Neural progenitor cell (in vitro differentiated cells): ENCODE data around the gene TUBGCP3. TPM values are rescaled to one million over a fixed set of nuclear protein-coding genes. Genes with fewer than 3 reads are reported as not detected.

Experiments
- DNase-seq: peaks from one replicate; pipeline ENCODE4 v3.0.0-alpha.2; 2016; ENCODE audit warnings: low spot score
- H2AFZ ChIP-seq: fragments of 200-600 bp; sonication (generic); replicated peaks from 2 replicates; pipeline ENCODE4 v1.6.1; 2016; ENCODE audit warnings: antibody characterized with exemption
- H3F3A ChIP-seq: fragments of 200-600 bp; sonication (generic); 2 replicates; pipeline ENCODE4 v1.6.1; 2016; ENCODE audit warnings: antibody characterized with exemption, low read depth
- H3K27ac ChIP-seq: fragments of 200-600 bp; sonication (generic); 2 replicates; pipeline ENCODE4 v1.5.1; 2016; ENCODE audit warnings: mild to moderate bottlenecking
- H3K27me3 ChIP-seq: fragments of 200-600 bp; sonication (generic); 2 replicates; pipeline ENCODE4 v1.6.1; 2016; ENCODE audit warnings: mild to moderate bottlenecking, moderate library complexity
- H3K36me3 ChIP-seq: fragments of 200-600 bp; sonication (generic); 2 replicates; pipeline ENCODE4 v1.5.1; 2016
- H3K4me1 ChIP-seq: fragments of 200-600 bp; sonication (generic); 2 replicates; pipeline ENCODE4 v1.6.1; 2016; ENCODE audit warnings: mixed run types
- H3K4me2 ChIP-seq: fragments of 200-600 bp; sonication (generic); 2 replicates; pipeline ENCODE4 v1.6.1; 2016
- H3K4me3 ChIP-seq: fragments of 200-600 bp; sonication (generic); 2 replicates; pipeline ENCODE4 v1.5.1; 2016
- H3K79me2 ChIP-seq: fragments of 200-600 bp; sonication (generic); 2 replicates; pipeline ENCODE4 v1.6.1; 2016; ENCODE audit warnings: low read depth
- H3K9ac ChIP-seq: fragments of 200-600 bp; sonication (generic); 2 replicates; pipeline ENCODE4 v1.6.1; 2016
- H3K9me3 ChIP-seq: fragments of 200-600 bp; sonication (generic); 2 replicates; pipeline ENCODE4 v1.5.1; 2016; ENCODE audit warnings: low read depth
- H4K20me1 ChIP-seq: fragments of 200-600 bp; sonication (generic); 2 replicates; pipeline ENCODE4 v1.6.1; 2016; ENCODE audit warnings: low read depth
- H3K27ac Mint-ChIP-seq: 3 replicates; pipeline ENCODE4 v1.8.0; 2021; ENCODE audit warnings: mixed read lengths
- H3K27me3 Mint-ChIP-seq: 2 replicates; pipeline ENCODE4 v1.8.0; 2022; ENCODE audit warnings: low read depth, mild to moderate bottlenecking, inconsistent platforms, moderate library complexity, mixed read lengths; ENCODE audit not compliant: insufficient read depth
- H3K36me3 Mint-ChIP-seq: 3 replicates; pipeline ENCODE4 v1.8.0; 2021; ENCODE audit warnings: mixed read lengths
- H3K4me1 Mint-ChIP-seq: 3 replicates; pipeline ENCODE4 v1.8.0; 2021; ENCODE audit warnings: mixed read lengths
- H3K4me3 Mint-ChIP-seq: 3 replicates; pipeline ENCODE4 v1.8.0; 2021; ENCODE audit warnings: mild to moderate bottlenecking, moderate library complexity, mixed read lengths
- H3K9me3 Mint-ChIP-seq: 3 replicates; pipeline ENCODE4 v1.8.0; 2020; ENCODE audit warnings: mixed read lengths
- CTCF ChIP-seq: fragments of 200-600 bp; sonication (generic); IDR thresholded peaks from 2 replicates; pipeline ENCODE4 v1.5.1; 2017; ENCODE audit warnings: antibody characterized with exemption, mild to moderate bottlenecking
- EZH2 ChIP-seq: fragments of 200-600 bp; sonication (generic); IDR thresholded peaks from 2 replicates; pipeline ENCODE4 v1.6.1; 2017; ENCODE audit warnings: antibody characterized with exemption, mild to moderate bottlenecking, moderate library complexity
- EZH2phosphoT487 ChIP-seq: fragments of 200-600 bp; sonication (generic); IDR thresholded peaks from 2 replicates; pipeline ENCODE4 v1.6.1; 2017; ENCODE audit warnings: antibody characterized with exemption
- total RNA-seq: library from RNA; depleted of rRNA; stranded (reverse); fragments of >200 nt; gene quantifications from 2 replicates; pipeline ENCODE4 v1.2.3, GENCODE V29; 2015; ENCODE audit warnings: low replicate concordance

Gene TUBGCP3
- total RNA-seq, 1 donor from 2014 or later, result 33.6 TPM

GRCh38 chr13:112579310-112579843, 8.6 kb downstream of the TUBGCP3 start:
- no peak for DNase-seq
- Histone ChIP-seq H3K9ac (no peak overlapping the region), H3K79me2 (peaks cover 97% of the 10 kb centered on the region), H3K9me3 (no peaks in the 10 kb centered on the region), H3F3A (no peaks in the 10 kb centered on the region), H2AFZ (no peak overlapping the region), H3K36me3 (peaks cover 7% of the 10 kb centered on the region), H4K20me1 (peaks cover 37% of the 10 kb centered on the region), H3K4me2 (no peak overlapping the region), H3K4me3 (no peak overlapping the region), H3K27ac (no peak overlapping the region), H3K27me3 (no peaks in the 10 kb centered on the region), H3K4me1 (peaks cover 6% of the 10 kb centered on the region)
- H3K9me3 Mint-ChIP-seq, result peaks cover 36% of the 10 kb centered on the region
- H3K27ac Mint-ChIP-seq, result no peak overlapping the region
- TF ChIP-seq CTCF, result no peak
- TF ChIP-seq EZH2phosphoT487, result no peak
- TF ChIP-seq EZH2, result no peak
- no peaks in the 10 kb centered on the region for H3K4me1 Mint-ChIP-seq
- peaks cover 45% of the 10 kb centered on the region for H3K36me3 Mint-ChIP-seq
- H3K27me3 Mint-ChIP-seq, result peaks cover 3% of the 10 kb centered on the region
- no peak overlapping the region for H3K4me3 Mint-ChIP-seq

GRCh38 chr13:112576768-112577167, 11.2 kb downstream of the TUBGCP3 start:
- no peak for TF ChIP-seq EZH2phosphoT487
- no peak for TF ChIP-seq EZH2
- TF ChIP-seq CTCF, result no peak
- H3K27me3 ChIP-seq, result no peaks in the 10 kb centered on the region
- H3K9ac ChIP-seq, result no peak overlapping the region
- no peaks in the 10 kb centered on the region for H3K4me1 Mint-ChIP-seq
- peaks cover 6% of the 10 kb centered on the region for H3K4me1 ChIP-seq
- H3K4me2 ChIP-seq, result no peak overlapping the region
- H4K20me1 ChIP-seq, result peaks cover 41% of the 10 kb centered on the region
- H3K27me3 Mint-ChIP-seq, result peaks cover 5% of the 10 kb centered on the region
- H3K4me3 Mint-ChIP-seq, result no peak overlapping the region
- H3K9me3 ChIP-seq, result no peaks in the 10 kb centered on the region
- no peak overlapping the region for H2AFZ ChIP-seq
- peaks cover 28% of the 10 kb centered on the region for H3K36me3 Mint-ChIP-seq
- no peak overlapping the region for H3K27ac Mint-ChIP-seq
- no peak overlapping the region for H3K27ac ChIP-seq
- DNase-seq, result no peak
- no peak overlapping the region for H3K4me3 ChIP-seq
- H3K36me3 ChIP-seq, result peaks cover 7% of the 10 kb centered on the region
- peaks cover 34% of the 10 kb centered on the region for H3K9me3 Mint-ChIP-seq
- H3K79me2 ChIP-seq, result peaks cover 97% of the 10 kb centered on the region
- no peaks in the 10 kb centered on the region for H3F3A ChIP-seq

- TF ChIP-seq CTCF (no peak), EZH2phosphoT487 (no peak), EZH2 (no peak)
- peaks cover 6% of the 10 kb centered on the region for H3K4me1 ChIP-seq
- no peaks in the 10 kb centered on the region for H3K27me3 ChIP-seq
- H3K36me3 Mint-ChIP-seq, result peaks cover 25% of the 10 kb centered on the region
- H3K27ac Mint-ChIP-seq, result no peak overlapping the region
- H3F3A ChIP-seq, result no peaks in the 10 kb centered on the region
- no peaks in the 10 kb centered on the region for H3K9me3 ChIP-seq
- H3K4me3 Mint-ChIP-seq, result no peak overlapping the region
- H3K4me2 ChIP-seq, result no peak overlapping the region
- peaks cover 45% of the 10 kb centered on the region for H4K20me1 ChIP-seq
- DNase-seq, result no peak
- H3K9me3 Mint-ChIP-seq, result peaks cover 32% of the 10 kb centered on the region
- peaks cover 5% of the 10 kb centered on the region for H3K27me3 Mint-ChIP-seq
- H3K4me3 ChIP-seq, result no peak overlapping the region
- peaks cover 7% of the 10 kb centered on the region for H3K36me3 ChIP-seq
- peaks cover 97% of the 10 kb centered on the region for H3K79me2 ChIP-seq
- H3K4me1 Mint-ChIP-seq, result no peaks in the 10 kb centered on the region
- no peak overlapping the region for H3K27ac ChIP-seq
- no peak overlapping the region for H2AFZ ChIP-seq
- H3K9ac ChIP-seq, result no peak overlapping the region
Observed at GRCh38 chr13:112576191-112576590, 11.8 kb downstream of the TUBGCP3 start.
